Femur (tissue), 1 donor: ENCODE results near the gene CPED1.
"Not testable (repeated sequence)": the region's sequence is repeated elsewhere in the genome, so short reads cannot be mapped to it uniquely, and the experiment has no call there.

Experiments
- DNase-seq: peaks from one replicate; pipeline ENCODE4 v3.0.0-alpha.2; 2017

The CPED1 gene

DNA sequence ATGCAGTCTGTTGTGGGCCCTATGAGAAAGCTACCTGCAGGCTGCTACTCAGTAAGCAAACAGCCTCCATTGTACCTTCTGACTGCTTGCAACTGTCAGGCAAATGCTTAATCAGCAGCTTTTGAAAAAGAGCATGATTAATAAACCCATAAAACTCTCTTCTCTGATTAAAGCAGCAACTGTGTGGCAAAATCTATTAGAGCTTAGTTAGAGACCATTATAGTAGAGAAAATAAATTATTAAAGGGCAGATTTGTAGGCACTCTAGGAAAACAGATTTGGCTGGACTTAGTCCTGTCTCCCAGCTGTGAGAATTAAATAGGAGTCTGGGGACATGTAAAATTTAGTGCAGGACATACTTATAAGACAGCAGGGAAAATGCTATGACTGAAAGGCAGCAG lies 207.8 kb downstream of the CPED1 start:
- no peak for DNase-seq

DNA sequence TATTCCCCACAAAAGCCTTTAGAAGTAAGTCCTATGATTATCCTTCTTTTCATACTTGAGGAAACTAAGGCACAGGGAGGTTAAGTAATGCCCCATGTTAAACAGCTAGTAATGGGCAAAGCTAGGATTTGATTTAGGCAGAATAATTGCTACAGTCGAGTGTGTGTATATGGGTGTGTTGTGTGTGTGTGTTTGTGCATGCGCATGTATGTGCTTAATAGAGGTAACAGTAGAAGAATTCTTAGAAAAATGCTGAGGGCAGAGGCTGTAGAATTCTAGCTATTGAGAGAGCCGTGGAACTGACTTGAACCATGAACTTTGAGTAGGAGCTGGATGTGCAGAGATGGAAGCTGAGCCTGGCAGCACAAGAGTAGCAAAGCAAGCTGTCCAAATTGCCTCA lies 208.9 kb downstream of the CPED1 start:
- no peak for DNase-seq

DNA sequence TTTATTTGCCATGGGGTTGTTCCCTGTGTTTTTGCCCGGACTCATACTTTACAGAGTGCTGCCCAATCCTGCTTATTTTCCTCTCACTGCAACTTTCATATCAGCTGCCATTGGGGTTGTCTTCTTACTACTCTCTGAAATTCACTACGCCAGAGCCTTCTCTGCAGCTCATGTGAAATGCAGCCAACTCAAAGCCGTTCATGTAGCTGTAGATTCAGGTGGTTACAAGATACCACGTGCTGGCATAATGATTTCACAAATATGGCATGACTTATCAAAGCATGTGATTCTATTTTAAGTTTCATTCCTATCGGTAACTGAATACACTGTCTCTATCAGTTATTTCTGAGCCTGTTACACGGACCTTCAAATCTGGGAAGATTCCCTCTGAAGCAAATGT lies 210.0 kb downstream of the CPED1 start:
- no peak for DNase-seq

DNA sequence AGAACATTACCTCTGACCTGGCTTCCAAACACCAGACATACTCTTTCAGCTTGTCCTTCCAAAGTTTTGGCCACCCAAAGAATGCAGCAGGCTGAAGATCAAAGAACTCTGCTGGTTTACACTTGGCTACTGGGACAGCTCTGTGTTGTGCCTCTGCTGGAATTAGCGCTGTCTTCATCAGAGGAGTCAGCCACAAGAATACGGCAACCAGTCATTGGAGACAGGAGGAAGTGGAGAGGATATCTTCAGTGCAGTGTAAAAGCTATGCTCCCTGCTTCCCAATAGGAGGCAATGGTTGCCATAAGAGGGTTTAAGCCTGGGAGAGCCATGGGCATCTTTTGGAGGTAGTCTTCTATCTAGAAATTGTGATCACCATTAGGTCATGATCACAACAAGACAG lies 213.6 kb downstream of the CPED1 start:
- no peak for DNase-seq

DNA sequence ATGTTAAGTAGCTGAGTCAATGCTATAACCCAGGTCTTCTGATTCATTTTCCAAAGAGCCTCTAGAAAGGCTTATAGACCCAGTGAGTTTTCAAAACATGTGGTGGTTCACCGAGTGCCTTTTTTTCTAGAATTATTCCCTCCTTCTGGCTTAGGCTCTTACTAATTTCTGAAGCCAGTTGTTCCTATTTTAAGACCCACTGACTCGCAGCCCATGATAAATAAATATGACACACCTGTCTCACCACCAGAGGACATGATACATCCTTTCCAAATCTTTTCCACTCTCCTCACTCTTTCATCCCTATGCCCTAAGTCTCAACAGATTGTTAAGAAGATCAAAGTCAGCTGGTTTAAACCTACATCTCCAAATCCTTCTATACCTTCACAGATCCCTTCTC lies 214.3 kb downstream of the CPED1 start:
- no peak for DNase-seq

DNA sequence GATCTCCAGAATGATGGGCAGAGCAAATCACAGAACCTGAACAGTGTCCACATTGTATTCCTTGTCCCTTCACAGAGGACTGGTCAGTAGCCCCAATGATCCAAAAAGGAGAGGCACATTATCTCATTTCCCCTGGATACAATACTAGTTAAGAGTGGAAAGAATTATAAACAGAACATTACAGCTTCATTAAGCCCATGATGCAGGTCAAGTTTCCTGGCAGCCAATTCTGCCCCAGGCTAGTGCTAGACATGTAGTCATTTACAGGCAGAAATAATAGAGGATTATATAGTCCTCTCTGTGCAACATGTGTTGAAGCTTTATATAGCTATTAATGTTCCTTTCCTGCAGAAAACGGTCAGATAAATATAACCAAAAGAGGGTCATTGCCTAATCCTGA lies 216.0 kb downstream of the CPED1 start:
- DNase-seq = peak; percentile 36

DNA sequence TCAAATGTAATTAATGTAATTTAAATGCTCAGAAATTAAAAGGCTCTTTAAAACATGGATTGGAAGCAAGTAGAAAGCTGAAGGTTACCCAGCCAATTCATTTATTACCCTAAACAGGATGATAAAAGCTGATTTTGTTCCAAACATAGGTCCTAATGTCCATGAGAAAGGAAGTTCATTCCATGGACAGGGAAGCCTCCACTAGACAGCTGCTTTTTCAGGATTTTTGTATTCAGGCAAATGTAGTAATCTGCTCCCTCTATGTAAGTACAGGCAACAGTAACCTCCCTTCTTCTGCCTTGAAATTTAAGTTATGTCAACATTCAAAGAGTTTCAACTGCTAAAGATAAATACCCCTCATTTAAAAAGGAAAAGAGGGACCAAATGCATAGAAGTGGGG lies 217.3 kb downstream of the CPED1 start:
- DNase-seq = no peak

DNA sequence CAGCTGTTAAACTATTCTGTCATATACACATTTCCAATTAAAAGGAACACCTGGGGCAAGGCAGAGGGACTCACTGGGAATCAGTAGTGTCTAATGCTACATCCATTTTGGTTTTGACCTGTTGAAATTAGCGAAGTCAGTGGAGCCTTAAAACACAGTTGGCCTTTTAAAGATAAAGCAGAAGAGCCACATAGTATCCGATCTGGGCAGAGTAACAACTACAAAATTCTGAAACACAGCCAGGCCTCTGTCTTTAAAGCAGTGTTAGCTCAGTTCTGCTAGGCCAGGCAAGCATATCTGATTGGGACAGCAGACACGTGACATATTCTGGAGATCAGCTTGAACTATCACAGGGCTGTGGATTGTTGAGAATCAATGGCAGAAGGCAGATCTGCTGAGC lies 222.7 kb downstream of the CPED1 start:
- no peak for DNase-seq

DNA sequence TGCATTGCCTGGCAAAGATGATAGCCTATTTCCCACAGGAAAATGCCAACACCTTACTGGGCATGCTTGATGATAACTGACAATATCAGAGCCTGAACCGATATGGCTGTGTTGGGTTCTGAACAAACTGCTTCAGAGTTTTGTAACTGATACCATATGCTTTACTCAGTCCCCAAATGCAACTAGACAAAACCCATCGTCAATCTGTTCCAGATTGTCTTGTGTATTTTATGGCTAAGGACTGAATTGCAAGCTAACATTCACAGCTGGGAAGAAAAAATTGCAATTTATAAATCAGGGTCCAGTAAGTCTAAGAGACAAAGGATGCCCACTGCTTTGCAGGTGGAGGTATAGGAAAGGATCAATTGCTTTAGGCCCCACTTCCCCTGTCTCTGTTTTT lies 223.5 kb downstream of the CPED1 start:
- no peak for DNase-seq

DNA sequence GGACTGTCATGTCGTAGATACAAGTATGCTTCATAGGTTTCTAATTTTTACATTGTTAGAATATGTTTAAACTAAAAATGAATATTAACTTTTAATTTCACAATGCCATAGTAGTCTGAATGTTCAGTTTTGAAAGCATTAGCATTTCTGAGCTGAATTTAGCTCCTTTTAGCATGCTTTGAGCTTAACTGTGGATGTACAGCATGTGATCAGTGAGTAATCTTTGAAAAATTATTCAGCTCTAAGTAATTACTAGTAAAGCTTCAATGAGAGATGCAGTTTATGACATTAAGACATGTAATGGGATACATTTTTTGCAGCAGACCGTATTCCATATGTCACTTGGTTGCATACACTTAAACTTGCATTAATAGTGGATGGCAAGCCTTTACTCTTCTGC lies 226.1 kb downstream of the CPED1 start:
- no peak for DNase-seq

DNA sequence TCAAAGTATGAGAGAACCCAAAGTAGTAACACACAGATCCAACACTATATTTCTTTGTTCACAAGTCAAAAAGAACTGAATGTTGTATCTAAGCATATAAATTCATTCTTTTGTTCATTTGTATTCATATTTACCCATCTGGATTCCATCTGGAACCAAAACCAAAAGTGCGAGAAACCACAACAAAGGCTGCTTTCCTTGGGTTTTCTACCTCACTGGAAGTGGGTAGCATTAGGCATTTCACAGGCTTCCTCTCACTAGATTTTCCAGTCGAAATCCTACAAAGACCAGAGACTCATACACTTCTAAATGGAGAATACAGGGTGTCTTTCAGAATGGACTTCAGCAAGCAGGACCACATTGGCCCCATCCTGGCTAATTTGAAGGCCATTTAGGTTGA lies 230.5 kb downstream of the CPED1 start:
- no peak for DNase-seq

DNA sequence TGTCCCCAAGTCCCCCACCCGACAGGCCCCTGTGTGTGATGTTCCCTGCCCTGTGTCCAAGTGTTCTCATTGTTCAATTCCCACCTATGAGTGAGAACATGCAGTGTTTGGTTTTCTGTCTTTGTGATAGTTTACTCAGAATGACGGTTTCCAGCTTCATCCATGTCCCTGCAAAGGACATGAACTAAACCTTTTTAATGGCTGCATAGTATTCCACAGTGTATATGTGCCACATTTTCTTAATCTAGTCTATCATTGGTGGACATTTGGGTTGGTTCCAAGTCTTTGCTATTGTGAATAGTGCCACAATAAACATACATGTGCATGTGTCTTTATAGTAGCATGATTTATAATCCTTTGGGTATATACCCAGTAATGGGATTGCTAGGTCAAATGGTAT lies 232.6 kb downstream of the CPED1 start:
- not testable (repeated sequence) for DNase-seq

DNA sequence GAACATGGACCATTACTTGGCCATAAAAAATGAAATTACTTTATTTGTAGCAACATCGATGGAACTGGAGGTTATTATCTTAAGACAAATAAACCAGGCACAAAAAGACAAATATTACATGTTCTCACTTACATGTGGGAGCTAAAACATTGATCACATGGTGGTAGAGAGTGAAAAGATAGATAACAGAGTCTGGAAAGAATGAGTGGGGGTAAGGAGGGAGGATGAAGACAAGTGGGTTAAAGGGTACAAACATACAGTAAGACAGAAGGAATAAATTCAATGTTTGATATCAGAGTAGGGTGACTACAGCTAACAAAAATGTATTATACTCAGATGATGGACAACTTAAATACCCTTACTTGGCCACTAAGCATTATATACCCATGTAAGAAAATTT lies 240.3 kb downstream of the CPED1 start:
- DNase-seq = no peak

DNA sequence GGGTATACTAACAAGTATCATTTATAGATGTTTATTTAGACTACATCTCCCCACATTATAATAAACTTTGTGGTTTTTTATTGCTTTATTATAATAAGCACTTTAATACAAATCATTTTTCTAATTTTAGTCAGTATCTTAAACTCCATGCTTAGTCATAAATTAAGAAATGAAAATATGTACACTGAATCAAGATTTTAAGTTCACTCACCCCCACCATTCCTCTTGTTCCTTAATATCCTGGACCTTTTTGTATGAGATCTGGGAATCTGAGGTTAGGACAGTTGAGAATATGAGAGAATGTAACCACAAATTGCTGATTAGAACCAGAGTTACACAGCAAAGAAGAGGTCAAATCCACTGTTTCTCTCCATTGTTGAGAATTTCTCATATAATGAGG lies 246.7 kb downstream of the CPED1 start:
- DNase-seq = no peak

DNA sequence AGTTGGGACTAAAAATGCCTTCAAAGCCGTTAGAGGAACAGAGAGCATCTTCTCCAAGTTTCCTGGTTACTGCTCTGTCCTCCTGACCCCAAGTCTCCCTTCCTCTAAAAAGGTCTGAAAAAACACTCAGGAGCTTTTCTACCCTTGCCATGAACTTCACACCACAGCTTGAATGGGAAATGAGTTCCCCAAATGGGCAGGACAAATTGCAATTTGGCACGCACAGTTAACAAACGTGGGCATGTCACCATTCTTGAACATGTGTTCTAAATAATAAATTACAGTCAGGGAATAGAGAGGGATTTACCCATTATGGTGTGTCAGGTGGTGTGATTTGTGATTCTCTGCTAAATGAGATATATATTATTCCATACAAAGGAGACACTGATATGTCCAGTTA lies 249.1 kb downstream of the CPED1 start:
- no peak for DNase-seq

DNA sequence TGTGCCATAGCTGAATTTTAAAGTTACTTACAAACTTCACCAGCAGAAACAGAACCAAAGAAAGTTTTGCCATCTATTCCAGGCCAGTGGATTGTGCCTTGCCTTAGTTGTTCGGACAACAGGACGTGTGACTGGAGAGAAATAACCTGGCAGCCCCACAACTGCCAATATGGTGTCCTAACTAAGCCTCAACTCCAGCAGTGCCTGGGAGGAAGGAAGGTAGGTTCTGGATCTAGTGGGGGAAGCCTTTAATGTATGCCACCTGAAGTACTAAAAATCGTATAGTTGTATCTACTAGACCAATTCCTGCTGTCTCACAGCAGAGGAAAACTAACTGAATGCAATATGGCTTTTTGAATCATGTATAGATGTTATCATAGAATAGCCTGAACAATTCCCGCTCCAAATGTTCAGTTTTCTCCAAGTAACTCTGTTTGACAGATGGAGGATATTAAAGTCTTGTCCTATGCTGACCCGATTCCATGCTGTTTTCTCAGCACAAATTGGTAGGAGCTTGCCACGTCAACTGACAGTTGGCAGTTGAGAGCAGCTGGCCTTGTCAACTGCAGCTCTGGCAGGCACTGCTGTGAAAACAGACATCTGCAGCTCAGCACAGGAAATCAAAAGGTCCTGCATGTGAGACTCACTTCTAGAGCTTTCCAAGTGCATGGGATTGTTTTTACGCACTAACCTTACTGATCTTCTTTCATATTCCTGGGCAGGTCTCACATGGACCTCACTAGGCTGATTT lies 255.8 kb downstream of the CPED1 start:
- peak; percentile 67 for DNase-seq

DNA sequence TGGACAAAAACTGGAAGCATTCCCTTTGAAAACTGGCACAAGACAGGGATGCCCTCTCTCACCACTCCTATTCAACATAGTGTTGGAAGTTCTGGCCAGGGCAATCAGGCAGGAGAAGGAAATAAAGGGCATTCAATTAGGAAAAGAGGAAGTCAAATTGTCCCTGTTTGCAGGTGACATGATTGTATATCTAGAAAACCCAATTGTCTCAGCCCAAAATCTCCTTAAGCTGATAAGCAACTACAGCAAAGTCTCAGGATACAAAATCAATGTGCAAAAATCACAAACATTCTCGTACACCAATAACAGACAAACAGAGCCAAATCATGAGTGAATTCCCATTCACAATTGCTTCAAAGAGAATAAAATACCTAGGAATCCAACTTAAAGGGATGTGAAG lies 262.9 kb downstream of the CPED1 start:
- DNase-seq = not testable (repeated sequence)

DNA sequence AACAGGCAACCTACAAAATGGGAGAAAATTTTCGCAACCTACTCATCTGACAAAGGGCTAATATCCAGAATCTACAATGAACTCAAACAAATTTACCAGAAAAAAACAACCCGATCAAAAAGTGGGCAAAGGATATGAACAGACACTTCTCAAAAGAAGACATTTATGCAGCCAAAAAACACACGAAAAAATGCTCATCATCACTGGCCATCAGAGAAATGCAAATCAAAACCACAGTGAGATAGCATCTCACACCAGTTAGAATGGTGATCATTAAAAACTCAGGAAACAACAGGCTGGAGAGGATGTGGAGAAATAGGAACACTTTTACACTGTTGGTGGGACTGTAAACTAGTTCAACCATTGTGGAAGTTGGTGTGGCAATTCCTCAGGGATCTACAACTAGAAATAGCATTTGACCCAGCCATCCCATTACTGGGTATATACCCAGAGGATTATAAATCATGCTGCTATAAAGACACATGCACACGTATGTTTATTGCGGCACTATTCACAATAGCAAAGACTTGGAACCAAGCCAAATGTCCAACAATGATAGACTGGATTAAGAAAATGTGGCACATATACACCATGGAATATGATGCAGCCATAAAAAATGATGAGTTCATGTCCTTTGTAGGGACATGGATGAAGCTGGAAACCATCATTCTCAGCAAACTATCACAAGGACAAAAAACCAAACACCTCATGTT lies 264.2 kb downstream of the CPED1 start:
- DNase-seq = not testable (repeated sequence)

DNA sequence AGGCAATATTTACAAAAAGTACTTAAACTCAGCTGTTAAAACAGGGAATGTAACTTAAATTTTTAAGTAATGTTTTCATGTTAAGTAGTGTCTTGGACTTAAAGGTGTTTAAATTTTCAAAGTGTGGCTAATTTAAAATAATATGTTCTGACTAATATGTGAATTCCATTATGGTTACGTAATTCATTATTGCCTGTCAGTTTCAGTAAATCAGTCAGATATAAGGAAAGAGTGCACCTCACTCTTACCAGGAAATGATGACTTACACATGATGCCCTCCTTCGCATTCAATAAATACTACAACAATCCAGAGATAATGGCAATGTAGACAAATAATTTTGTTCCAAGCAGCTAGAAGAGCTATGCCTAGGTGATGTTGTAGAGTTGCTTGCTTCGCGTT lies 271.3 kb downstream of the CPED1 start:
- no peak for DNase-seq

DNA sequence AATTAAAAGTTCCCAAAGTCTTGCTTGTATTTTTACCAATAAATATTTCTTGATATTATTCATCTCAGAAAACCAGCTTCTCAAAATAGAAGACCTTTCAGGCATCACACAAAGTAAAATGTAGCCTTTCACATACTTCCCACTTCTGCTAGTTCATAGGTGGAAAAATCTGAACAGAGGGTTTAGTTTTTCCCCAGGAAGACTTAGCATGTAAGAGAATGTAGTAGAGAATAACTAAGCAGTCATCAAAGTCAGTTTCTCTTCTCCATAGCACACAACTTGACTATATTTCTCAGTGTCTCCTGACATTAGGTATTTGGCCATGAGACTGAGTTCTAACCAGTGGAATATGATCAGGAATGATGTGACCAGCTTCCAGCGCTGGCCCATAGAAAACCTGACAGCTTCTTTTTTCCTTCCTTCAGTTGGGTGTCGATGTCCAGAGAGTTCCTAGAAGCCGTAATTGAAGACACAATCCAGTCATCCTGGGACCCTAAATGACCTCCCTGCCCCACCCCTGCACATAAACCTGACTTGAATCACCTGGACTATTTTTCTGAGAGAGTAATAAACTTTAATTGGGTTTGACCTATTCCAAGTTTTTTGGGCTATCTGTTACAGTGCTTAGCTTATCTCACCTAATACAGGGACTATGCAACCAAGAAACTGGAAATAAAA lies 272.8 kb downstream of the CPED1 start:
- DNase-seq = no peak

DNA sequence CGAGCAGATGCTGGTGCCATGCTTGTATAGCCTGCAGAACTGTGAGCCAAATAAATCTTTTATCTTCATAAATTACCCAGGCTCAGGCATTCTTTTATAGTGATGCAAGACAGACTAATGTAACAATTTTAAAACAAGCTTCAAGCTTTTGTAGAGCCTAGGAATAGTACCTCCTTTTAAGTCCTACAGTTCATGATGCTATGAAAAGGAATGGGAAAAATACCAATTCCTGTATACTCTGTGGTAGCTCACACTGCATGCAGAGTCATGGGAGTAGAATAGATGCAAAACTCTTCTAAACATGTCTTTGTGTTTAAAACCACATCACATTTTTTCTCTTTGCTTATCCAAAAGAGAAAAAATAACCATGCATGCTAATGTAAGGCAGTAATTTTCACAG lies 273.7 kb downstream of the CPED1 start:
- DNase-seq = no peak

DNA sequence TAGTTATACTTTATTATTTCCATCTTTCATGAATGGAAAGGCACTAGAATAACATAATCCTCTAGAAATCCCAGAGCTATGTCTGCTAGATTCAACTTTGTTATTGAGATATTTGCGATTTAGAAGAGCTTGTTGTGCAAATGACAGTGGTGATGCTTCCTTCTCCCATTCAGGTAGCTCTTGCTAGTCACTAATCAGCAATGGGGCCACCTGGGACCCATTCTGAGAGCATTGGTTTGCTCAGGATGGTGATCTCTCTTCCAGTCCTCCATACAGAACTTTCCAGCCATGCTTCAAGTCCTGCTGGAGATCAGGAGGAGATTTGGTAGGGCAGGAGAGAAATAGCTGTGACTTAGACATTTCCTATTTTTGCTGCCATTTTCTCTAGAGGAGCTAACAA lies 274.5 kb downstream of the CPED1 start:
- no peak for DNase-seq

DNA sequence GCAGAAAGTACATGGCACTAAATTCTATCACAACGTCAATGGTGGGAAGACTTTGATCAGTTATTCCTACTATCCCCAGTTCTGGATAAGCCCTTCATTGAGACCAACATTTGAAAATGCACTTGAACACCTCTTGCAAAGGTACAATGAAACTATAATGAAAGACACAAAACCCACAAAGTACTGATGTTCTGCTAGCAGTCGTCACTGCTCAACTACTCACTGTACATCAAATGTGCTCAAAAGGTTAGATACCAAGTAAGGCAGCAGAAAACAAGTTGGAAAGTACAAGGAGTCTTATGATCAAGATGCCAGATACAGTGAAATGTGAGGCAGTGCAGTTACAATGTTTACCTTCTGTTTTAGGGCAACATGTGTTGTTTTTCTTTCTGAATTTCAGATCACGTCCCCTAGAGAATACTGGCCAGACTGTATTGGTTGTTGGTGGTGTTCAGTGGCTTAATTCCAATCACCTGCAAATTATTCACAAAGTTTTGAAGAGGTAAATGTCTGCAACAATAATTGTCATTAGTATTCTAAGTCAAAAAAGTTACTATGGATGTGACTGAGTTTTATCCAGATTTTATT lies 277.9 kb downstream of the CPED1 start:
- DNase-seq = no peak

DNA sequence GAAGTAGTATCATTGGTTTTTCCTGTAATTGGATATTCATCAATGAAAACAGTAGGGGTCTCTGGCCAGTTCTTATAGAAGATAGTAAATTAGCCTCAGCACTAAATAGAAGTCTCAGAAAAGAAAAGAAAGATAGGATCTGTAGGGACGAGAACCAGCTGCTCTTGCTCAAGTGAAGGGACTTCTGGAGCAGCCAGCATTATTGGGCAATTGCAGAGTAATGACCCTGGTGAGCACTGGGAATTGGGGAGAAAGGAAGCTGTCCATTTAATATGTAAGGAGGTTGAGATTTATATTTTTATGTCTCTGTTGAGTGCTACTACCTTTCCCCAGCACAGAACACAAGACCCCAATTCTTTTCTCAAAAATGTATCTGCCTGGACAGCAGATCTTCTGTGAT lies 279.1 kb downstream of the CPED1 start:
- no peak for DNase-seq
